Measurements from ENCODE around the gene SEC23A. TPM values are rescaled to one million over a fixed set of nuclear protein-coding genes. Genes with fewer than 3 reads are reported as not detected.

The SEC23A gene
- total and polyA plus RNA-seq, 2 of the 13 experiments (the other 11 are each of a cell fraction or from before 2014, with no cell fraction given): 403 to 887 TPM

- peak; percentile 99 for TF ChIP-seq PATZ1 (CRISPR knock-in tag; IDR thresholded peaks at IDR 0.05)
- TF ChIP-seq, protein P1, sequence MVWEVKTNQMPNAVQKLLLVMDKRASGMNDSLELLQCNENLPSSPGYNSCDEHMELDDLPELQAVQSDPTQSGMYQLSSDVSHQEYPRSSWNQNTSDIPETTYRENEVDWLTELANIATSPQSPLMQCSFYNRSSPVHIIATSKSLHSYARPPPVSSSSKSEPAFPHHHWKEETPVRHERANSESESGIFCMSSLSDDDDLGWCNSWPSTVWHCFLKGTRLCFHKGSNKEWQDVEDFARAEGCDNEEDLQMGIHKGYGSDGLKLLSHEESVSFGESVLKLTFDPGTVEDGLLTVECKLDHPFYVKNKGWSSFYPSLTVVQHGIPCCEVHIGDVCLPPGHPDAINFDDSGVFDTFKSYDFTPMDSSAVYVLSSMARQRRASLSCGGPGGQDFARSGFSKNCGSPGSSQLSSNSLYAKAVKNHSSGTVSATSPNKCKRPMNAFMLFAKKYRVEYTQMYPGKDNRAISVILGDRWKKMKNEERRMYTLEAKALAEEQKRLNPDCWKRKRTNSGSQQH (CRISPR knock-in tag; IDR thresholded peaks at IDR 0.05; ENCODE audit: low read depth): peak; percentile 97
- TF ChIP-seq GMEB2 (CRISPR knock-in tag; IDR thresholded peaks at IDR 0.05; ENCODE audit: low read depth): peak; percentile 64
- TF ChIP-seq, protein P2, sequence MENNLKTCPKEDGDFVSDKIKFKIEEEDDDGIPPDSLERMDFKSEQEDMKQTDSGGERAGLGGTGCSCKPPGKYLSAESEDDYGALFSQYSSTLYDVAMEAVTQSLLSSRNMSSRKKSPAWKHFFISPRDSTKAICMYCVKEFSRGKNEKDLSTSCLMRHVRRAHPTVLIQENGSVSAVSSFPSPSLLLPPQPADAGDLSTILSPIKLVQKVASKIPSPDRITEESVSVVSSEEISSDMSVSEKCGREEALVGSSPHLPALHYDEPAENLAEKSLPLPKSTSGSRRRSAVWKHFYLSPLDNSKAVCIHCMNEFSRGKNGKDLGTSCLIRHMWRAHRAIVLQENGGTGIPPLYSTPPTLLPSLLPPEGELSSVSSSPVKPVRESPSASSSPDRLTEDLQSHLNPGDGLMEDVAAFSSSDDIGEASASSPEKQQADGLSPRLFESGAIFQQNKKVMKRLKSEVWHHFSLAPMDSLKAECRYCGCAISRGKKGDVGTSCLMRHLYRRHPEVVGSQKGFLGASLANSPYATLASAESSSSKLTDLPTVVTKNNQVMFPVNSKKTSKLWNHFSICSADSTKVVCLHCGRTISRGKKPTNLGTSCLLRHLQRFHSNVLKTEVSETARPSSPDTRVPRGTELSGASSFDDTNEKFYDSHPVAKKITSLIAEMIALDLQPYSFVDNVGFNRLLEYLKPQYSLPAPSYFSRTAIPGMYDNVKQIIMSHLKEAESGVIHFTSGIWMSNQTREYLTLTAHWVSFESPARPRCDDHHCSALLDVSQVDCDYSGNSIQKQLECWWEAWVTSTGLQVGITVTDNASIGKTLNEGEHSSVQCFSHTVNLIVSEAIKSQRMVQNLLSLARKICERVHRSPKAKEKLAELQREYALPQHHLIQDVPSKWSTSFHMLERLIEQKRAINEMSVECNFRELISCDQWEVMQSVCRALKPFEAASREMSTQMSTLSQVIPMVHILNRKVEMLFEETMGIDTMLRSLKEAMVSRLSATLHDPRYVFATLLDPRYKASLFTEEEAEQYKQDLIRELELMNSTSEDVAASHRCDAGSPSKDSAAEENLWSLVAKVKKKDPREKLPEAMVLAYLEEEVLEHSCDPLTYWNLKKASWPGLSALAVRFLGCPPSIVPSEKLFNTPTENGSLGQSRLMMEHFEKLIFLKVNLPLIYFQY (CRISPR knock-in tag; IDR thresholded peaks at IDR 0.05; ENCODE audit: borderline replicate concordance): peak; percentile 67; the same call in 1 of the 2 replicates
- TF ChIP-seq ZNF484 (CRISPR knock-in tag; IDR thresholded peaks at IDR 0.05; ENCODE audit: borderline replicate concordance, low read depth): peak; percentile 86; the same call in 1 of the 2 replicates
- TF ChIP-seq, protein P3, sequence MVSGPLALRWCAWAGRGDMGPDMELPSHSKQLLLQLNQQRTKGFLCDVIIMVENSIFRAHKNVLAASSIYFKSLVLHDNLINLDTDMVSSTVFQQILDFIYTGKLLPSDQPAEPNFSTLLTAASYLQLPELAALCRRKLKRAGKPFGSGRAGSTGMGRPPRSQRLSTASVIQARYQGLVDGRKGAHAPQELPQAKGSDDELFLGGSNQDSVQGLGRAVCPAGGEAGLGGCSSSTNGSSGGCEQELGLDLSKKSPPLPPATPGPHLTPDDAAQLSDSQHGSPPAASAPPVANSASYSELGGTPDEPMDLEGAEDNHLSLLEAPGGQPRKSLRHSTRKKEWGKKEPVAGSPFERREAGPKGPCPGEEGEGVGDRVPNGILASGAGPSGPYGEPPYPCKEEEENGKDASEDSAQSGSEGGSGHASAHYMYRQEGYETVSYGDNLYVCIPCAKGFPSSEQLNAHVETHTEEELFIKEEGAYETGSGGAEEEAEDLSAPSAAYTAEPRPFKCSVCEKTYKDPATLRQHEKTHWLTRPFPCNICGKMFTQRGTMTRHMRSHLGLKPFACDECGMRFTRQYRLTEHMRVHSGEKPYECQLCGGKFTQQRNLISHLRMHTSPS (CRISPR knock-in tag; IDR thresholded peaks at IDR 0.05; ENCODE audit: low read depth): peak; percentile 94
- TF ChIP-seq ZNF660 (CRISPR knock-in tag; IDR thresholded peaks at IDR 0.05; ENCODE audit: borderline replicate concordance, low read depth): peak; percentile 81; the same call in 1 of the 2 replicates
- TF ChIP-seq ZNF563 (CRISPR knock-in tag; IDR thresholded peaks at IDR 0.05): peak; percentile 98
- TF ChIP-seq ARID5B (CRISPR knock-in tag; IDR thresholded peaks at IDR 0.05): peak; percentile 84
Measured at GRCh38 chr14:39102969-39103957, at the start of gene SEC23A (continued).
